GM18909 (cell line): ENCODE results near the gene CXCL11.
"Not testable (repeated sequence)": the region's sequence is repeated elsewhere in the genome, so short reads cannot be mapped to it uniquely, and the experiment has no call there.

Experiments
- ATAC-seq: cut with Tn5 transposase; IDR thresholded peaks from one replicate; pipeline ENCODE4 v1.9.1; 2021; ENCODE audit warnings: mild to moderate bottlenecking; ENCODE audit not compliant: unreplicated experiment, poor library complexity

Gene CXCL11

DNA sequence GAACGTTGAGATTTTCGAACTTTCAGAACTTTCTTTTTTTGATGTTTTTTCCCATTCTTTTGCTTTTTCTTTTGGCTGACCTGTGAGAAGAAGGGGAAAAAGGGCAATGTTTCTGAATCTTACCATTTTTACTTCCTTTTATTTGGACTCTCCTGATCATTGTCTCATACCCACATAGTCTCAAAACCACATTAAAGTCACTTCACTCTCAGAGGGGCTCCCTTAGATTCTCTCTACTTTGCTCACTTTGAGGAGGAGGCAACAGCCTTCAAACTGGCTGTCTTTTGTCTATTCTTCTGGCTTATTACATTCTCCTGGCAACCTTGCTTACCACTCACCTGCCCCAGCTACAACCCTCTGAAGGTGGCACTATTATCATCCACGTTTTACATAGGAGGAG lies 32.2 kb downstream of the CXCL11 start:
- ATAC-seq: no peak

DNA sequence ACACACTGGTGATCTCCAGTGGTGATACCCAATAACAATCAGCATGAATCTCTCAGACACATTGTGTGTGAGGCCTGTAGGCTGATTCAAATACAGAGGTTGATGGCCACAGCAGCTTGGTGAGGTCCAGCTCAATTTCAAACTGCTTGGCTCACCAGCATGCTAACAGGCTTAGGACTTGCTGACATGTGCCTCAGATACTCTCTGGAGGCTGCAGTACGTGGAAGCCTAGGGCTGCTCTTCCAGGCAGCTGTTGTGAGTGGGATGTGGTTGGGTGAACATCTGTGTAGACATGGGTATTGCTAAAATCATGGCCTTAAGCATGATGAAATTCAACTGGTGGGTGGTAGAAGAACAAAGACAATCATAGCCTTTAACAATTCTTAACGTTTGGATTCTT lies 32.8 kb downstream of the CXCL11 start:
- no peak for ATAC-seq

DNA sequence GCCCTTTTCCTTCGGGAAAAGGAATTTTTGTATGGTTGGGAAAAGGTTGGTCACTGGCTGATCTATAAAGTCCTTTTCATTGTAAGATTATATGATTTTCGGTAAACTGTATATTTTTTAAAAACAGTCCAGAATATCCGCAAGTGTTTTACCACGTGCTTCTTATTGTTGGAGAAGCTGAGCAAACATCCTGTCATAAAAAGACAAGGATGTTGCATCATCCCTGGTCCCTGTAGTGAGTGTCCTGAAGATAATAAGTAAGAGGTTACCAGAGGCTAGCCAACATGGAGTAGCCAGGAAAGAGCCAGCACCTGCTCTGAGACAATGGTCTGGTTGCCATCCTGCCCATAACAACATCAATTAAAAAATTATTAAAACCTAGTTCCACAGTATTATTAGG lies 33.7 kb downstream of the CXCL11 start:
- ATAC-seq: no peak

DNA sequence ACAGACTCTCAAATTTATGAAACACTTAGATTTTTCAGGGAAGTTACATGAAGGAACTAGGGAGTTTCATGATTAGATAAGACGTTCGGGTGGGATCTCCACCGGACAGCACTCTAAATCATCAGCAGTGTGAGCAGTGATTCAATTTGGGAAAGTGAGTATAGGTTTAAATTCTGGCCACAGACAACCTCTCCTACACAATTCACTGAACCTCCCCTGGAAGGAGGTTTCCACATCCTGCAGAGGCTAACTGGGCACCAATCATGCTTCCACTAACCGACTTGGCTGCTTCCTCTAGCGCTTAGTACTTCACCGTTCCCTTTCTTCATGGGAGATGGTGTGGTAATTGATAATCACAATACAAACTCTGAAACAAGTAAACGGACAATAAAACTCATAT lies 34.2 kb downstream of the CXCL11 start:
- no peak for ATAC-seq

DNA sequence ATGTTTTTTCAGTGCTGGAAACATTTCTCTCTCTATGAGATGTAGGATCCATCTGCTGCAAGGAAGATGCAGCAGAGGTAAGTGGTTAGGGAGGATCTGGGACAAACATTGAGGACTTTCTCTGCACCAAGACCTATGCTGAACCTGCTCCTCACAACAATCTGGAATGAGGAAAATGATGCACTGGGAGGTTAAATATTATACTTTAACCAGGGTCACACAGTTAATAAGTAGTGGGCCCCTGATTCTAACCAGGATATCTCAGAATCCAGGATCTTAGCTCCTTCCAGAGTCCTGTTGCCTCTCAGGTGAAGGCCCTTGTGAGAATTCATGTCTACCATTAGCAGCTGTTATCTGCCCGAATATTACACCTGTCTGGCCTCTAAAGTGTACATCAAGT lies 35.6 kb downstream of the CXCL11 start:
- ATAC-seq: no peak

DNA sequence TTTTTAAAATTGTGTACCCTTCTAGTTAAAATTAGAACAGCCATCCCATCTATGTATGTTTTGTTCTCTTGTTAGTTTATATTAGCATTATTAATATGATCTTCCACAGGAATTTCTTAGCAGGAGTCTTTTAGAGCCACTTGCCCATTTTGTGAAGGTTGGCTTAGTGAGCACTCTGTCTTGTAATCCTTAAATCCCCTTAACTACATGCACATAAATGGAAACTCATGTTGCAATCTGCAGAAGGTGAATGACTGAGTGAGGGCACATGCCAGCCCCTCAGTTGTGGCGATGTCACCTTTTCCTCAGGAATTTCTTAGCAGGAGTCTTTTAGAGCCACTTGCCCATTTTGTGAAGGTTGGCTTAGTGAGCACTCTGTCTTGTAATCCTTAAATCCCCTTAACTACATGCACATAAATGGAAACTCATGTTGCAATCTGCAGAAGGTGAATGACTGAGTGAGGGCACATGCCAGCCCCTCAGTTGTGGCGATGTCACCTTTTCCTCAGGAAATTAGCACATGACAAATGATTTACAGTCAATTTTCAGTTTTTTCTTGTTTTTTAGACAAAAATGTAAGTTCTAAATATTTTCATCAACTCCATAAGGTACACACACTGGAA lies 37.2 kb downstream of the CXCL11 start:
- ATAC-seq: not testable (repeated sequence)

DNA sequence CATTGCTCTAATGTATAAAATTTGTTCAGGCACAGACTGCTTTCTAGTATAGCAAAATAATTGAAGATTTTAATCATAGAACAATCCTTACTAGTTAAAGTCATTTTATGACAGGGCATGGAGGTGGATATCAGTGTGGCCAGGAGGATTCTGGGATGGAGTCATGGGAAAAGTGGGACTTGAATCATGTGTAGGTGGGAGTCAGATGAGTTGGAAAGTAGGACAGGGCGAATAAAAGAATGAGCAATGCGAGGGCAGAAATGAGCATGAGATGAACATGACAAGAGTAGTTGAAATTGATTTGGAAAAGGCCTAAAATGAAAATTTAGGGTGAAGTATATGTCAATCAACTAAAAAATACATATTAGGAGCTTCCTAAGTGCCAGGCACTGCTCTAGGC lies 37.9 kb downstream of the CXCL11 start:
- no peak for ATAC-seq

DNA sequence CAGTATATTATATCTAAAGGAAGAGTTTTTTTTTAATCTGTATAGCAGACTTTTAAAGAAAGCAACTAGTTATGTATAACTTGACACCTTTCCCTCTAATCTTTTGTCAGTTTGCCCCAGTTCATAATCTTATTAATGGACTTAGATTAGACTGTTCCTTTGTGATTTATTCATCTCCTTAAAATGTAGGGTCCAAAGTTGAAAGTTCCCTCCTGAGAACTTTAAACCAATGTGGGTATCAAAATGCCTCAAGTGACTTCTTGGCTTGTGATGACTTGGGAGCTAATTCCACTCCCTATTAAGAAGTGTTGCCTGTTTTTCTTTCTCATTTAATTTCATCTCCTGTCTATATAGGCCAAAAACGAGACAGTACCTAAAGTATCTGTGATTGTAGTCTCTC lies 38.8 kb downstream of the CXCL11 start:
- no peak for ATAC-seq

DNA sequence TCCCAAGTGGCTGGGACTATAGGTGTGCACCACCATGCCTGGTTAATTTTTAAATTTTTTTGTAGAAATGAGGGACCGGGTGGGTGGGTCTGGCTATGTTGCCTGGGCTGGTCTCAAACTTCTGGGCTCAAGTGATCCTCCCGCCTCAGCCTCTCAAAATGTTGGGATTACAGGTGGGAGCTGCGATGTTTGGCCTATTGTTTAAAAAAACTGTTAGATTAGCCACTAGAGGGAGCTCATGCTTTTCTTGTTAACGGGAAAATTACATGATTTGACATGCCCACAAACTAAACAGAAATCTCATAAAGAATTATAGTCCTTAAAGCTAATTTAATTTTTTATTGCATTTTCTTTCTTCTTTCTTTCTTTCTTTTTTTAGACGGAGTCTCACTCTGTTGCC lies 40.1 kb downstream of the CXCL11 start:
- no peak for ATAC-seq

DNA sequence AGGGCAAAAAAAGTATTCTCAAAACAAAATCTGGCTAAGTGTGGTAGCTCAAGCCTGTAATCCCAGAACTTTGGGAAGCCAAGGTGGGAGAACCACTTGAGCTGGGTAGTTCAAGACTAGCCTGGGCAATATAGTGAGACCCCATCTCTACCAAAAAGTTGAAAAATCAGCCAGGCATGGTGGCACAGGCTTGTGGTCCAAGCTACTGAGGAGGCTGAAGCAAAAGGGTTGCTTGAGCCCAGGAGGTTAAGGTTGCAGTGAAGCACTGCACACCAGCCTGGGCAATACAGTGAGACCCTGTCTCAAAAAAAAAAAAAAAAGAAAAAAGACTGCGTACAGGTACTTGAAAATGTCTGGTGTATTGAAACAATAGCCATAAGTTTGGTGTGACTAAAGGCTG lies 43.4 kb downstream of the CXCL11 start:
- ATAC-seq: no peak

DNA sequence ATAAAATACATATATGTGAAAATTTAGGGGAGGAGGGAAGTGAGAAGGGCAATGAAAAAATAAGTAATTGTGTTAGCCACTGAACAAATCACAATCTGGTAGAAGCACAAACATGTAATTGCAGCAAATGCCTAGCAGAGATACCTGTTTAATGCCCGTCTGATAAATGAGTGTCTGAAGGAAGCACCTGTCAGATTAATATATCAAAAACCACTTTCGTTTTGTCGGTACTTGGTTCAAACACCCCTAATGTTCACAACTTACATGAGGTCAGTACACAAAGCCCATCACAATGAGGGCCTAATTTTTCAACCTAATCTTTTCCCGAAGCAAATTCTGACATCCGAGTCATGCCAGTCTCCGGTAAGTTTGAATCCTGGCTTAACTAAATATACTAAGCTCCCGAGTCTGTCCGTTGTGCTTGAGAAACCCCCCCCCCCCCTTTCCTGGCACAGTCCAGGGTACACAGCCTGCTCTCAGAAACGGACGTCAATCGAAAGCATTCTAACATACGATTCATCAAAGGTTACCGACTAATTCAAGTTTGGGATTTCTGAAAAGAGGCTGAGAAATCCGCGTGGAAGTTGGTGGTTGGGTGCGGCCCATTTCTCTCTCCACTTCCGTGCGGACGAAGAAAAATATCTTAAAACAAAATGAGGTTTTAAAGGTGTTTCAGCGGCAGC lies 45.9 kb downstream of the CXCL11 start:
- ATAC-seq: peak; percentile 8

DNA sequence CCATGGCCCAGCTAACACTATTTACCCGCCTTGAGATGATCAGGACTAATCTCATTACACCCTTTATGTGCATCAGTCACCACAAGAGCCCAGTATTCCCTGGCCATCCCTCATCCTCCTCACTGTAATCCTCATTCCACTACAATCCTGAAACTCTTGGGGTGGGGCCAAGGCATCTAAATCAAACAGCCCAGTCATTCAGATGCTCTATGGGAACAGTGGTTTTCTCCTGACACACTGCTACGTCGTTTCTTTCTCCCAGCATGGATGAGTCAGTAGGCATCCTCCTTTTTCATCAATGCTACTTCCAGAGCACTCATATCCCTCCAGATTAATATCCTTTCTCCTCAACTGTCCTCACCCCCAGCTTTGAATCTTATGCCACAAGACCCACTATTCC lies 50.8 kb downstream of the CXCL11 start:
- ATAC-seq: no peak
